Measurements from ENCODE around the gene RASSF4. TPM values are rescaled to one million over a fixed set of nuclear protein-coding genes. Genes with fewer than 3 reads are reported as not detected.

RASSF4 gene
- total and polyA plus RNA-seq, 4 donors = 19.5 to 55.4 (median 41.6) TPM

- TF ChIP-seq CTCF (IDR thresholded peaks at IDR 0.05; ENCODE audit: control extremely low read depth, extremely low read depth) = no peak
- ATAC-seq (ENCODE audit: insufficient read depth, low FRiP score) (no peak), DNase-seq (no peak)
- Histone ChIP-seq H3K27ac (ENCODE audit: low read depth in 1 of 2, low read length in 1 of 2) (peak overlapping the region; percentile 87 to 97), H3K4me1 (ENCODE audit: control insufficient read depth in 5 of 5, insufficient read depth in 5 of 5, low read length in 5 of 5) (peaks cover 5 to 55% (median 42%) of the 10 kb centered on the region in 5 donors), H3K36me3 (ENCODE audit: control insufficient read depth in 4 of 4, insufficient read depth in 4 of 4, low read length in 4 of 4) (peaks cover 0 to 9% (median 0%) of the 10 kb centered on the region in 4 donors), H3K4me3 (no peak overlapping the region), H3K9ac (ENCODE audit: insufficient read depth in 1 of 2, low read length in 2 of 2) (no peak overlapping the region), H3K27me3 (ENCODE audit: control insufficient read depth in 3 of 3, insufficient read depth in 3 of 3, low read length in 2 of 3) (no peaks in the 10 kb centered on the region), H3K9me3 (ENCODE audit: control insufficient read depth in 4 of 4, insufficient read depth in 3 of 4, low read length in 3 of 4) (no peaks in the 10 kb centered on the region)
- WGBS, 2 donors = 84 to 86% methylated on average over 14 of the region's 14 CpGs
These were observed 20.9 kb downstream of the RASSF4 start for GRCh38 chr10:44980309-44981171.

- H3K9ac ChIP-seq (ENCODE audit: insufficient read depth in 1 of 2, low read length in 2 of 2) = no peak overlapping the region
- H3K4me3 ChIP-seq = no peak overlapping the region
- DNase-seq (no peak), ATAC-seq (ENCODE audit: insufficient read depth, low FRiP score) (peak; percentile 44)
- H3K27ac ChIP-seq (ENCODE audit: low read depth in 1 of 2, low read length in 1 of 2) = peak overlapping the region; percentile 77 to 97
- H3K27me3 ChIP-seq (ENCODE audit: control insufficient read depth in 3 of 3, insufficient read depth in 3 of 3, low read length in 2 of 3) = no peaks in the 10 kb centered on the region
- 63 to 73% methylated on average over 11 of the region's 11 CpGs for WGBS, 2 donors
- H3K9me3 ChIP-seq (ENCODE audit: control insufficient read depth in 4 of 4, insufficient read depth in 3 of 4, low read length in 3 of 4) = no peaks in the 10 kb centered on the region
- H3K4me1 ChIP-seq (ENCODE audit: control insufficient read depth in 5 of 5, insufficient read depth in 5 of 5, low read length in 5 of 5) = peaks cover 5 to 54% (median 33%) of the 10 kb centered on the region in 5 donors
- peaks cover 0 to 12% (median 0%) of the 10 kb centered on the region in 4 donors for H3K36me3 ChIP-seq (ENCODE audit: control insufficient read depth in 4 of 4, insufficient read depth in 4 of 4, low read length in 4 of 4)
- TF ChIP-seq CTCF (IDR thresholded peaks at IDR 0.05; ENCODE audit: control extremely low read depth, extremely low read depth) = no peak
These were observed 21.8 kb downstream of the RASSF4 start for GRCh38 chr10:44981172-44982113.

GRCh38 chr10:44982114-44982460, 22.5 kb downstream of the RASSF4 start:
- DNase-seq (peak in 1 of 3 donors; percentile 56), ATAC-seq (ENCODE audit: insufficient read depth, low FRiP score) (no peak)
- Histone ChIP-seq H3K27me3 (ENCODE audit: control insufficient read depth in 3 of 3, insufficient read depth in 3 of 3, low read length in 2 of 3) (no peaks in the 10 kb centered on the region), H3K4me3 (no peak overlapping the region), H3K27ac (ENCODE audit: low read depth in 1 of 2, low read length in 1 of 2) (peak overlapping the region; percentile 73 to 97), H3K9ac (ENCODE audit: insufficient read depth in 1 of 2, low read length in 2 of 2) (no peak overlapping the region), H3K9me3 (ENCODE audit: control insufficient read depth in 4 of 4, insufficient read depth in 3 of 4, low read length in 3 of 4) (no peaks in the 10 kb centered on the region), H3K36me3 (ENCODE audit: control insufficient read depth in 4 of 4, insufficient read depth in 4 of 4, low read length in 4 of 4) (peaks cover 0 to 12% (median 0%) of the 10 kb centered on the region in 4 donors), H3K4me1 (ENCODE audit: control insufficient read depth in 5 of 5, insufficient read depth in 5 of 5, low read length in 5 of 5) (peaks cover 5 to 53% (median 29%) of the 10 kb centered on the region in 5 donors)
- TF ChIP-seq CTCF (IDR thresholded peaks at IDR 0.05; ENCODE audit: control extremely low read depth, extremely low read depth) = no peak
- 65 to 72% methylated on average over 9 of the region's 9 CpGs for WGBS, 2 donors
